Loucy (cell line): ENCODE measurements around the gene ETHE1.

Source experiments
- H2AFZ ChIP-seq: fragments of 200-600 bp; sonication (generic); 2 replicates; pipeline ENCODE4 v1.6.0; 2016; ENCODE audit warnings: antibody characterized with exemption, mild to moderate bottlenecking, low read length, moderate library complexity
- H3F3A ChIP-seq: fragments of 200-600 bp; 2 replicates; pipeline ENCODE4 v1.6.0; 2016; ENCODE audit warnings: antibody characterized with exemption, low read depth, mild to moderate bottlenecking
- H3K27me3 ChIP-seq: fragments of 200-600 bp; sonication (generic); 2 replicates; pipeline ENCODE4 v1.6.1; 2014; ENCODE audit warnings: low read length, mild to moderate bottlenecking; ENCODE audit not compliant: insufficient read depth, poor library complexity, severe bottlenecking
- H3K36me3 ChIP-seq: fragments of 200-600 bp; sonication (generic); 2 replicates; pipeline ENCODE4 v1.6.1; 2016; ENCODE audit warnings: low read length; ENCODE audit not compliant: insufficient read depth
- H3K4me1 ChIP-seq: fragments of 200-600 bp; sonication (generic); 2 replicates; pipeline ENCODE4 v1.5.1; 2014; ENCODE audit warnings: low read length, mild to moderate bottlenecking; ENCODE audit not compliant: insufficient read depth, poor library complexity, severe bottlenecking
- H3K4me2 ChIP-seq: fragments of 200-600 bp; sonication (generic); 2 replicates; pipeline ENCODE4 v1.6.0; 2014; ENCODE audit warnings: antibody characterized with exemption, low read length, low read depth, mild to moderate bottlenecking; ENCODE audit not compliant: poor library complexity, severe bottlenecking
- H3K4me3 ChIP-seq: fragments of 200-600 bp; sonication (generic); 2 replicates; pipeline ENCODE4 v1.5.1; 2014; ENCODE audit warnings: low read length, mild to moderate bottlenecking, mixed read lengths; ENCODE audit not compliant: poor library complexity, severe bottlenecking
- H3K79me2 ChIP-seq: fragments of 200-600 bp; sonication (generic); 2 replicates; pipeline ENCODE4 v1.6.1; 2014; ENCODE audit warnings: low read length; ENCODE audit not compliant: insufficient read depth
- H3K9ac ChIP-seq: fragments of 200-600 bp; sonication (generic); 2 replicates; pipeline ENCODE4 v1.6.0; 2014; ENCODE audit warnings: mild to moderate bottlenecking, low read depth, low read length, moderate library complexity; ENCODE audit not compliant: poor library complexity, severe bottlenecking
- H3K9me2 ChIP-seq: fragments of 200-600 bp; sonication (generic); replicated peaks from 2 replicates; pipeline ENCODE4 v1.6.1; 2016; ENCODE audit warnings: low read depth, low read length, mixed read lengths
- H3K9me3 ChIP-seq: fragments of 200-600 bp; sonication (generic); 2 replicates; pipeline ENCODE4 v1.6.1; 2014; ENCODE audit warnings: mild to moderate bottlenecking, antibody characterized with exemption, low read length, low read depth; ENCODE audit not compliant: insufficient read depth
- H4K20me1 ChIP-seq: fragments of 200-600 bp; sonication (generic); 2 replicates; pipeline ENCODE4 v1.6.0; 2014; ENCODE audit warnings: antibody characterized with exemption, low read length, mild to moderate bottlenecking; ENCODE audit not compliant: insufficient read depth, poor library complexity, severe bottlenecking
- EZH2phosphoT487 ChIP-seq: fragments of 200-600 bp; IDR thresholded peaks from 2 replicates; pipeline ENCODE4 v1.6.1; 2018; ENCODE audit warnings: antibody characterized with exemption, mild to moderate bottlenecking, moderate library complexity, borderline replicate concordance
- TF ChIP-seq, protein P1 (sequence below): fragments of 200-600 bp; sonication (generic); conservative IDR thresholded peaks from 2 replicates; pipeline ENCODE4 v1.5.1; 2014; ENCODE audit warnings: mild to moderate bottlenecking, antibody characterized with exemption, low read length

ETHE1 gene

GRCh38 chr19:43545981-43546380, 19.0 kb upstream of the ETHE1 start:
- H3F3A ChIP-seq: no peaks in the 10 kb centered on the region
- no peaks in the 10 kb centered on the region for H3K4me1 ChIP-seq
- H3K9me2 ChIP-seq: no peaks in the 10 kb centered on the region
- H3K79me2 ChIP-seq: no peaks in the 10 kb centered on the region
- no peak for TF ChIP-seq EZH2phosphoT487
- TF ChIP-seq, protein P1, sequence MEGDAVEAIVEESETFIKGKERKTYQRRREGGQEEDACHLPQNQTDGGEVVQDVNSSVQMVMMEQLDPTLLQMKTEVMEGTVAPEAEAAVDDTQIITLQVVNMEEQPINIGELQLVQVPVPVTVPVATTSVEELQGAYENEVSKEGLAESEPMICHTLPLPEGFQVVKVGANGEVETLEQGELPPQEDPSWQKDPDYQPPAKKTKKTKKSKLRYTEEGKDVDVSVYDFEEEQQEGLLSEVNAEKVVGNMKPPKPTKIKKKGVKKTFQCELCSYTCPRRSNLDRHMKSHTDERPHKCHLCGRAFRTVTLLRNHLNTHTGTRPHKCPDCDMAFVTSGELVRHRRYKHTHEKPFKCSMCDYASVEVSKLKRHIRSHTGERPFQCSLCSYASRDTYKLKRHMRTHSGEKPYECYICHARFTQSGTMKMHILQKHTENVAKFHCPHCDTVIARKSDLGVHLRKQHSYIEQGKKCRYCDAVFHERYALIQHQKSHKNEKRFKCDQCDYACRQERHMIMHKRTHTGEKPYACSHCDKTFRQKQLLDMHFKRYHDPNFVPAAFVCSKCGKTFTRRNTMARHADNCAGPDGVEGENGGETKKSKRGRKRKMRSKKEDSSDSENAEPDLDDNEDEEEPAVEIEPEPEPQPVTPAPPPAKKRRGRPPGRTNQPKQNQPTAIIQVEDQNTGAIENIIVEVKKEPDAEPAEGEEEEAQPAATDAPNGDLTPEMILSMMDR: no peak
- no peak overlapping the region for H3K4me3 ChIP-seq
- H3K27me3 ChIP-seq: no peaks in the 10 kb centered on the region
- no peaks in the 10 kb centered on the region for H3K9me3 ChIP-seq
- no peak overlapping the region for H2AFZ ChIP-seq
- H3K4me2 ChIP-seq: no peak overlapping the region
- peaks cover 38% of the 10 kb centered on the region; the same call in 1 of the 2 replicates for H3K36me3 ChIP-seq
- no peak overlapping the region for H3K9ac ChIP-seq
- no peaks in the 10 kb centered on the region for H4K20me1 ChIP-seq

GRCh38 chr19:43545276-43545675, 18.3 kb upstream of the ETHE1 start:
- Histone ChIP-seq H3K9me2 (no peaks in the 10 kb centered on the region), H3K4me2 (no peak overlapping the region), H2AFZ (no peak overlapping the region), H3K9me3 (no peaks in the 10 kb centered on the region), H3K79me2 (no peaks in the 10 kb centered on the region), H3K4me3 (no peak overlapping the region), H4K20me1 (no peaks in the 10 kb centered on the region), H3K9ac (no peak overlapping the region), H3K36me3 (peaks cover 36% of the 10 kb centered on the region; the same call in 1 of the 2 replicates), H3K4me1 (no peaks in the 10 kb centered on the region), H3F3A (no peaks in the 10 kb centered on the region), H3K27me3 (no peaks in the 10 kb centered on the region)
- TF ChIP-seq, protein P1: no peak
- TF ChIP-seq EZH2phosphoT487: no peak

- no peak overlapping the region for H3K4me2 ChIP-seq
- H3K79me2 ChIP-seq: no peaks in the 10 kb centered on the region
- H2AFZ ChIP-seq: no peak overlapping the region
- H3K4me3 ChIP-seq: no peak overlapping the region
- no peaks in the 10 kb centered on the region for H3K4me1 ChIP-seq
- H3K36me3 ChIP-seq: peaks cover 43% of the 10 kb centered on the region; the same call in 1 of the 2 replicates
- no peaks in the 10 kb centered on the region for H4K20me1 ChIP-seq
- no peaks in the 10 kb centered on the region for H3K9me2 ChIP-seq
- H3K27me3 ChIP-seq: no peaks in the 10 kb centered on the region
- no peak for TF ChIP-seq EZH2phosphoT487
- TF ChIP-seq, protein P1: no peak
- H3K9me3 ChIP-seq: no peaks in the 10 kb centered on the region
- no peaks in the 10 kb centered on the region for H3F3A ChIP-seq
- H3K9ac ChIP-seq: no peak overlapping the region
These were observed 17.1 kb upstream of the ETHE1 start for GRCh38 chr19:43544077-43544476.
